Duodenal mucosa (tissue), 2 donors: ENCODE results near the gene GAN.

Source experiments
- H3K27ac ChIP-seq: one replicate; pipeline ENCODE4 v1.7.0; 2013; ENCODE audit warnings: low read depth, low read length
- H3K27me3 ChIP-seq, 2 donors: one replicate each; pipeline ENCODE4 v1.7.0; 2013; ENCODE audit warnings: low read length in 2 of 2, control low read depth in 1 of 2; ENCODE audit not compliant: insufficient read depth in 2 of 2, control insufficient read depth in 1 of 2
- H3K36me3 ChIP-seq, 2 donors: one replicate each; pipeline ENCODE4 v1.7.0; 2013; ENCODE audit warnings: low read length in 2 of 2, control low read depth in 1 of 2; ENCODE audit not compliant: insufficient read depth in 2 of 2, control insufficient read depth in 1 of 2
- H3K4me1 ChIP-seq, 2 donors: one replicate each; pipeline ENCODE4 v1.7.0; 2013; ENCODE audit warnings: low read length in 2 of 2, control low read depth in 1 of 2; ENCODE audit not compliant: insufficient read depth in 2 of 2, control insufficient read depth in 1 of 2
- H3K4me3 ChIP-seq, 2 donors: one replicate each; pipeline ENCODE4 v1.7.0; 2013; ENCODE audit warnings: low read length in 2 of 2, low read depth in 1 of 2
- H3K9ac ChIP-seq, 2 donors: one replicate each; pipeline ENCODE4 v1.7.0; 2013; ENCODE audit warnings: low read length in 2 of 2, low read depth in 1 of 2
- H3K9me3 ChIP-seq, 2 donors: one replicate each; pipeline ENCODE4 v1.7.0; 2013; ENCODE audit warnings: low read length in 2 of 2, control low read depth in 1 of 2; ENCODE audit not compliant: control insufficient read depth in 1 of 2

The GAN gene

GRCh38 chr16:81277541-81278080 lies 37.2 kb upstream of the GAN start:
- no peaks in the 10 kb centered on the region for H3K9me3 ChIP-seq
- H3K27ac ChIP-seq: no peak overlapping the region
- H3K36me3 ChIP-seq: peaks cover 0 to 5% of the 10 kb centered on the region in 2 donors
- no peak overlapping the region for H3K4me3 ChIP-seq
- H3K9ac ChIP-seq: no peak overlapping the region
- H3K27me3 ChIP-seq: no peaks in the 10 kb centered on the region
- peaks cover 26 to 34% of the 10 kb centered on the region in 2 donors for H3K4me1 ChIP-seq

DNA sequence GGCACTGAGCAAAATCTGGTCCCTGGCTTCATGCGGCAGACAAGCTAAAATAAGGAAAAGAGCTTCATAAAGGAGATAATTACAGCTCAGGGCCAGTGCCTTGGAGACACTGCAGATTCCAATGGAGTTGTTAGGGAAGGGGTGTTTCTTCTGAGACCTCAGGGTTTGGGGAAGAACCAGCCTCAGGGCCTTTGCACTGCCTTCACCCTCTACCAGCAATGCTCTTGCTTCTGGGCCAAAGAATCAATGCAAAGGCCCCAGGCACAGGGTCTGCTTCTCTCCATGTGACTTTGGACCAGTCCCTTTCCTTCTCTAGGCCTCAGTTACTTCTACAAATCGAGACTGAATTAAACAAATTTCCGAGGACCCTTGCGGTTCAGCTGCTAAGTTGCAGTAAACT lies 36.2 kb upstream of the GAN start:
- H3K4me1 ChIP-seq: peaks cover 20 to 30% of the 10 kb centered on the region in 2 donors
- H3K9me3 ChIP-seq: no peaks in the 10 kb centered on the region
- H3K36me3 ChIP-seq: peaks cover 0 to 5% of the 10 kb centered on the region in 2 donors
- no peak overlapping the region for H3K9ac ChIP-seq
- no peak overlapping the region for H3K27ac ChIP-seq
- no peaks in the 10 kb centered on the region for H3K27me3 ChIP-seq
- no peak overlapping the region for H3K4me3 ChIP-seq

GRCh38 chr16:81279392-81279791 lies 35.4 kb upstream of the GAN start:
- H3K4me3 ChIP-seq: no peak overlapping the region
- H3K27ac ChIP-seq: no peak overlapping the region
- H3K36me3 ChIP-seq: peaks cover 0 to 5% of the 10 kb centered on the region in 2 donors
- peaks cover 16 to 26% of the 10 kb centered on the region in 2 donors for H3K4me1 ChIP-seq
- no peak overlapping the region for H3K9ac ChIP-seq
- no peaks in the 10 kb centered on the region for H3K9me3 ChIP-seq
- no peaks in the 10 kb centered on the region for H3K27me3 ChIP-seq

GRCh38 chr16:81280393-81280792 lies 34.4 kb upstream of the GAN start:
- Histone ChIP-seq H3K36me3 (peaks cover 0 to 5% of the 10 kb centered on the region in 2 donors), H3K27me3 (no peaks in the 10 kb centered on the region), H3K4me1 (peaks cover 7 to 16% of the 10 kb centered on the region in 2 donors), H3K27ac (no peak overlapping the region), H3K4me3 (no peak overlapping the region), H3K9ac (no peak overlapping the region), H3K9me3 (no peaks in the 10 kb centered on the region)

GRCh38 chr16:81283044-81283443 lies 31.7 kb upstream of the GAN start:
- Histone ChIP-seq H3K27ac (no peak overlapping the region), H3K27me3 (no peaks in the 10 kb centered on the region), H3K36me3 (peaks cover 0 to 5% of the 10 kb centered on the region in 2 donors), H3K4me3 (no peak overlapping the region), H3K9me3 (no peaks in the 10 kb centered on the region), H3K4me1 (no peaks in the 10 kb centered on the region), H3K9ac (no peak overlapping the region)

DNA sequence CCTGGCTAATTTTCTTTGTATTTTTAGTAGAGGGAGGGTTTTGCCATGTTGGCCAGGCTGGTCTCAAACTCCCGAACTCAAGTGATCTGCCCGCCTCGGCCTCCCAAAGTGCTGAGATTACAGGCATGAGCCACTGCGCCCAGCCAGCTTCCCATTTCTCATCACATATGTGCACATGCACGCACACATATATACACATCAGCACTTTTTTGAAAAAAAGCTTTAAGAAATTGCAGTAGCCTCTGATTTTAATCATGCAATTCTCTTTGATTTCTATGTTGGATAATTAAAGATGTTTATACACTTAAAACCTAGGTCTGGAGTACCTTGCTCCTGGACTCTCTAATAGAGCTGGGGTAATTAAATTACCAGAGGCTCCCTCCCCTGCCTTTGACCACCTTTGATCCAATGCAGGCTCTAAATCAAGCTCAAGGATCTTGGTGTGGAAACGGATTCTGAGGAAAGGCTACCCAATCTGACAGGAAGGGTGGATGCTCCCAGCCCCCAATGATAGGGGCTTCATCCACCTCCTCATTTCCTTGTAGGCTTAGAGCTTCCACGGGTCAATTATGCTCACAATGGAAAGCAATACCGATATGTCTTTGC lies 29.7 kb upstream of the GAN start:
- H3K36me3 ChIP-seq: peaks cover 0 to 5% of the 10 kb centered on the region in 2 donors
- H3K4me1 ChIP-seq: no peaks in the 10 kb centered on the region
- no peaks in the 10 kb centered on the region for H3K9me3 ChIP-seq
- no peak overlapping the region for H3K27ac ChIP-seq
- H3K27me3 ChIP-seq: no peaks in the 10 kb centered on the region
- no peak overlapping the region for H3K9ac ChIP-seq
- H3K4me3 ChIP-seq: no peak overlapping the region

GRCh38 chr16:81286190-81286589 lies 28.6 kb upstream of the GAN start:
- Histone ChIP-seq H3K4me1 (no peaks in the 10 kb centered on the region), H3K36me3 (peaks cover 0 to 5% of the 10 kb centered on the region in 2 donors), H3K27me3 (no peaks in the 10 kb centered on the region), H3K4me3 (no peak overlapping the region), H3K27ac (no peak overlapping the region), H3K9ac (no peak overlapping the region), H3K9me3 (no peaks in the 10 kb centered on the region)

DNA sequence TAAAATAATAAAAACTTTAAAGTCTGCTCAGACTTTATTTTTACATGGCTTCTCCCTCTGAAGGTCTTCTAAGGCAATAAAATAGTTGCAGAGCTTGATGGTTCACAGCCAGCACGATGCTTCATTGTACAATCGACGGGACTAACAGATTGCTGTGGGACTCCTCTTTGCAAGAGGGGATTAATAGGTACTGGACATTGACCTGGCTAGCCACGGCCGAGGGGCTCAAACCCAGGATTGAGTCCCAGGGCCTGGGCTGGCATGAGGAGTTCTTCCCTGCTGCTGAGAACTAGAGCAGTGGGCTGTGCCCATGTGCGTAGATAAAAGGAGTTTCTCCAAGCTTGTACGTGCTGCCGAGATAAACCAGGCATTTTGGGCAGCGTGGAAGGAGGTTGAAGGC lies 23.6 kb upstream of the GAN start:
- Histone ChIP-seq H3K27me3 (no peaks in the 10 kb centered on the region), H3K27ac (no peak overlapping the region), H3K9ac (no peak overlapping the region), H3K4me3 (no peak overlapping the region), H3K4me1 (peaks cover 8 to 21% of the 10 kb centered on the region in 2 donors), H3K36me3 (no peaks in the 10 kb centered on the region), H3K9me3 (no peaks in the 10 kb centered on the region)

DNA sequence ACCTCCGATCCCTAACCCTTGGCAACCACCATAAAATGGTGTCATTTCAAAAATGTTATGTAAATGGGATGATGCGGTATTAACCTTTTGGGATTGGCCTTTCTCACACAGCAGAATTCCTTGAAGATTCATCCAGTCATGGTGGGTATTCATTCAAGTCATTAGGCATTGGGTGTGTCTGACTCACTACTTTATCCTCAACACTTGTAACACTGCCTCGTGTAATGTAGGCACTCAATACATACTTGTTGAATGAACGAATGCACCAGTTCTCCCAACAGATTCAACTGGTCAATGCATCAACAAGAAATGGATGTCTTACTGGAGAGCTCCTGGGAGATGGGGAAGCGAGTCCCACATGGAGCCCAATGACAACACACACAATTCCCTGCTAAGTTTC lies 21.8 kb upstream of the GAN start:
- Histone ChIP-seq H3K4me1 (peaks cover 8 to 21% of the 10 kb centered on the region in 2 donors), H3K9me3 (no peaks in the 10 kb centered on the region), H3K27me3 (no peaks in the 10 kb centered on the region), H3K27ac (no peak overlapping the region), H3K4me3 (no peak overlapping the region), H3K9ac (no peak overlapping the region), H3K36me3 (no peaks in the 10 kb centered on the region)

DNA sequence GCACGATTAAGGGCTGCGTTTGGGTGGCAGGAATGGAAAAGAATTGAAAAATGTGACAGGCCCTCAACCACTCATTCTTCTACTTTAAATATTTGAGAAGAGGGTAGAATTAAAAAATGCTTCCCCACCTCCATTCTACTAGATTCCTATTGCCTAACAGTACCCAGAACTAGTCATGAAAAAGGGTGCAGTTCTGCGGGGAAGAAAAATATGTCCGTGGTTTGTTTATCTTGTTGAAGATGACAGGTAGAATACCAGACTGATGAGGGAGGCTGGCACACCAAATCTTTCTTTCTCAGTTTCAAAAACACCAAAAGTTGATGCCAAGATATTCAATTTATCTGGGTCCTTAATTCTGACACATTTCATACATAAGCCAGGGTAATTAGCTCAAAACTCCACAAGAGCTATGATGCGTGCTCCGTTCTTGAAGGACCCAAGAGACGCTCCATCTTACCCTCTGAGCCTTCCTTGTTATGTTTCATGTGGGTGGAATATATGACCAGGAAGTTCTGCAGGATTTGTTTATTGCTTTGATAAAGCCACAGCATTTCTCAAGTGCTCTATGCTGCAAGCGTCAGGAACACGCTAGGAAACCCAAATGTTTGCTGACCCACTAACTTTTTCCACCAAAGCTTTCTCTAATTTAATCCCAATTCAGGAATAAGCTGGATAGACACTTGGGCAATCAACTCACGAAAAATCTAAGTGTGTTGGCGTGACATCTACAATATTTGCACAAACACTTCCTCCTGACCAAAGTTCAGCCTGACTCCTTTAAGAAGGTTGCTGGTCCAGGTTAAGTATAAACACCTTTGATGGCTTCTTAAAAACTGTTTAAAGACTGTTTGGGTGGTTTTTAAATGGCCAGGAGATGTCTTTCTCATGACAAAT lies 20.6 kb upstream of the GAN start:
- H3K36me3 ChIP-seq: no peaks in the 10 kb centered on the region
- H3K9ac ChIP-seq: no peak overlapping the region
- peak overlapping the region in 1 of 2 donors; percentile 3 for H3K4me3 ChIP-seq
- H3K4me1 ChIP-seq: peaks cover 8 to 21% of the 10 kb centered on the region in 2 donors
- no peaks in the 10 kb centered on the region for H3K9me3 ChIP-seq
- no peak overlapping the region for H3K27ac ChIP-seq
- H3K27me3 ChIP-seq: no peaks in the 10 kb centered on the region
